ENCODE measurements around the gene NPVF. TPM values are rescaled to one million over a fixed set of nuclear protein-coding genes. Genes with fewer than 3 reads are reported as not detected.

The NPVF gene
- total and polyA plus RNA-seq, 2 of the 8 experiments (the other 6 are each of a cell fraction or from before 2014, with no cell fraction given), result not detected

DNA sequence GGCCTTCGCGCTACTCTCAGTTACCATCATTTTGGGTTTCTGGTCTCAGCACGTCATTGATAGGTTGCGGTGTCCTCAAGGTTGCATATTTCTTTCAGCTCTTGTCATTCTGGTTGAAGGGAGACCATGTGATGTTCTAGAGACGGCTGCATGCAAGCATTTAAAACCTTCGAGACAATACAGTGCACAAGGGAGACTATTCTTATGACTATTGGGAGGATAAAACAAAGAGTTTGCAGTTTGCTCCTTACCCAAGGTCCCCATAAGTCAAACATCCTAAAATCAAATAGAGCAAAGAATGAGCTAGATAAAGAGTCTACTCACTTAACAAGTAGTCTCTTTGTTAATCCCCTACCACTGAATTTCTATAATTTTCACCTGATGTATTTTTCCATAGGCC is 39.1 kb downstream of the NPVF start (continued):
- no peak for TF ChIP-seq BRCA1 (IDR thresholded peaks at IDR 0.05; ENCODE audit: low read depth, low read length)
- TF ChIP-seq HDAC2 (IDR thresholded peaks at IDR 0.05; ENCODE audit: borderline replicate concordance in 1 of 2, low read depth in 2 of 2, low read length in 2 of 2), result no peak
- TF ChIP-seq SIRT6 (IDR thresholded peaks at IDR 0.05; ENCODE audit: low read length), result no peak
- no peak for TF ChIP-seq RBBP5 (IDR thresholded peaks at IDR 0.05; ENCODE audit: borderline replicate concordance, low read depth, low read length)

Data from H1 (cell line).